Esophagus muscularis mucosa (tissue), 4 donors: ENCODE results near the gene TPK1. TPM values are rescaled to one million over a fixed set of nuclear protein-coding genes. Genes with fewer than 3 reads are reported as not detected.

Experiments
- DNase-seq: peaks from one replicate; pipeline ENCODE4 v3.0.0-alpha.2; 2017; ENCODE audit errors: extremely low spot score
- H3K27ac ChIP-seq, 4 donors: fragments of 200-600 bp; sonication (generic); replicated peaks in 1 of 4; 1 replicate in 3 of 4; 2 replicates in 1 of 4; pipeline ENCODE4 v1.5.1; 2016 to 2019; ENCODE audit warnings: mild to moderate bottlenecking in 1 of 4
- H3K27me3 ChIP-seq, 4 donors: fragments of 200-600 bp; sonication (generic); one replicate each; pipeline versions ENCODE4 v1.5.1 to v1.6.0; 2016 to 2019
- H3K36me3 ChIP-seq, 4 donors: fragments of 200-600 bp; sonication (generic); one replicate each; pipeline ENCODE4 v1.5.1; 2016 to 2019
- H3K4me1 ChIP-seq, 4 donors: fragments of 200-600 bp; sonication (generic); one replicate each; pipeline ENCODE4 v1.5.1; 2016 to 2019
- H3K4me3 ChIP-seq, 4 donors: fragments of 200-600 bp; sonication (generic); 1 replicate in 2 of 4; 2 replicates in 2 of 4; pipeline ENCODE4 v1.5.1; 2016 to 2019; ENCODE audit warnings: mild to moderate bottlenecking in 4 of 4, moderate library complexity in 1 of 4
- H3K9me3 ChIP-seq, 4 donors: fragments of 200-600 bp; sonication (generic); 1 replicate in 3 of 4; 2 replicates in 1 of 4; pipeline ENCODE4 v1.5.1; 2016 to 2019
- CTCF ChIP-seq, 3 experiments: fragments of 200-600 bp in 2 of 3; fragments of 450-650 bp in 1 of 3; sonication (generic) in 2 of 3; IDR thresholded peaks; one replicate each; pipeline ENCODE4 v1.5.1; 2017 to 2019; ENCODE audit warnings: antibody characterized with exemption in 3 of 3, mild to moderate bottlenecking in 2 of 3, moderate library complexity in 1 of 3
- EP300 ChIP-seq: sonication (generic); formaldehyde crosslinking; IDR thresholded peaks from one replicate; pipeline ENCODE4 v1.6.1; 2017; ENCODE audit warnings: antibody characterized with exemption
- POLR2A ChIP-seq: fragments of 450-650 bp; IDR thresholded peaks from one replicate; pipeline ENCODE4 v1.6.1; 2017; ENCODE audit warnings: antibody characterized with exemption, moderate library complexity, mild to moderate bottlenecking, low read depth
- POLR2AphosphoS5 ChIP-seq, 2 donors: sonication (generic); formaldehyde crosslinking; IDR thresholded peaks; one replicate each; pipeline ENCODE4 v1.6.1; 2017; ENCODE audit warnings: antibody characterized with exemption in 2 of 2
- WGBS: methylation state at CpG from one replicate; pipeline ENCODE4 v1.1.5; 2018; 5-methylcytosine and 5-hydroxymethylcytosine counted together
- intact Hi-C: fragments of 100-400 bp; cut with DNase I; formaldehyde crosslinking; loops from one replicate; pipeline ENCODE4 v1.15.1; 2023
- total RNA-seq, 4 donors: library from RNA; depleted of rRNA; stranded (reverse); fragments of >200 nt; gene quantifications; one replicate each; pipeline versions ENCODE4 v1.1.0 to v1.2.1, GENCODE V29; 2016

Gene TPK1
- total RNA-seq, 4 donors from 2014 or later, result 2.7 to 4.3 (median 3.4) TPM

GRCh38 chr7:144510621-144511020, 325.2 kb downstream of the TPK1 start:
- H3K27me3 ChIP-seq, result no peaks in the 10 kb centered on the region
- H3K36me3 ChIP-seq, result no peaks in the 10 kb centered on the region
- WGBS, result 86% methylated on average over 6 of the region's 6 CpGs
- intact Hi-C loops, result no loop called here
- H3K4me1 ChIP-seq, result no peaks in the 10 kb centered on the region
- no peak overlapping the region for H3K4me3 ChIP-seq
- no peak for DNase-seq
- H3K9me3 ChIP-seq, result peaks cover 0 to 6% (median 4%) of the 10 kb centered on the region in 4 donors
- H3K27ac ChIP-seq, result no peak overlapping the region
- no peak for TF ChIP-seq POLR2A
- TF ChIP-seq EP300, result no peak
- TF ChIP-seq POLR2AphosphoS5 (IDR thresholded peaks at IDR 0.05), result no peak

- no peak overlapping the region for H3K4me3 ChIP-seq
- no peaks in the 10 kb centered on the region for H3K27me3 ChIP-seq
- intact Hi-C loops, result no loop called here
- H3K9me3 ChIP-seq, result peaks cover 0 to 10% (median 6%) of the 10 kb centered on the region in 4 donors
- 58% methylated on average over 4 of the region's 4 CpGs for WGBS
- no peak for DNase-seq
- H3K27ac ChIP-seq, result no peak overlapping the region
- H3K4me1 ChIP-seq, result no peaks in the 10 kb centered on the region
- TF ChIP-seq POLR2AphosphoS5 (IDR thresholded peaks at IDR 0.05) (no peak), POLR2A (no peak), CTCF (IDR thresholded peaks at IDR 0.05) (no peak), EP300 (no peak)
- H3K36me3 ChIP-seq, result no peaks in the 10 kb centered on the region
These were observed 327.2 kb downstream of the TPK1 start for GRCh38 chr7:144508702-144509101.

- no peak overlapping the region for H3K4me3 ChIP-seq
- DNase-seq, result no peak
- no peaks in the 10 kb centered on the region for H3K4me1 ChIP-seq
- H3K36me3 ChIP-seq, result no peaks in the 10 kb centered on the region
- H3K27me3 ChIP-seq, result no peaks in the 10 kb centered on the region
- WGBS, result 88% methylated on average over 6 of the region's 6 CpGs
- no peak overlapping the region for H3K27ac ChIP-seq
- TF ChIP-seq POLR2A (no peak), POLR2AphosphoS5 (IDR thresholded peaks at IDR 0.05) (no peak), EP300 (no peak), CTCF (IDR thresholded peaks at IDR 0.05) (no peak)
- intact Hi-C loops, result no loop called here
- peaks cover 0 to 10% (median 6%) of the 10 kb centered on the region in 4 donors for H3K9me3 ChIP-seq
These were observed 332.6 kb downstream of the TPK1 start for GRCh38 chr7:144503215-144503614.

GRCh38 chr7:144500225-144500624, 335.6 kb downstream of the TPK1 start:
- intact Hi-C loops, result no loop called here
- no peaks in the 10 kb centered on the region for H3K36me3 ChIP-seq
- TF ChIP-seq EP300 (no peak), POLR2A (no peak), CTCF (IDR thresholded peaks at IDR 0.05) (no peak), POLR2AphosphoS5 (IDR thresholded peaks at IDR 0.05) (no peak)
- H3K4me3 ChIP-seq, result no peak overlapping the region
- H3K9me3 ChIP-seq, result peaks cover 0 to under 1% (median 0%) of the 10 kb centered on the region in 4 donors
- H3K27me3 ChIP-seq, result no peaks in the 10 kb centered on the region
- H3K4me1 ChIP-seq, result no peaks in the 10 kb centered on the region
- WGBS, result 84% methylated on average over 5 of the region's 5 CpGs
- no peak overlapping the region for H3K27ac ChIP-seq
- no peak for DNase-seq

GRCh38 chr7:144497282-144497681, 338.6 kb downstream of the TPK1 start:
- no peaks in the 10 kb centered on the region for H3K36me3 ChIP-seq
- TF ChIP-seq POLR2A (no peak), POLR2AphosphoS5 (IDR thresholded peaks at IDR 0.05) (no peak), EP300 (no peak), CTCF (IDR thresholded peaks at IDR 0.05) (no peak)
- DNase-seq, result no peak
- intact Hi-C loops, result no loop called here
- H3K9me3 ChIP-seq, result peaks cover 0 to 8% (median 2%) of the 10 kb centered on the region in 4 donors
- no peaks in the 10 kb centered on the region for H3K4me1 ChIP-seq
- no peak overlapping the region for H3K4me3 ChIP-seq
- H3K27me3 ChIP-seq, result no peaks in the 10 kb centered on the region
- WGBS, result 56% methylated on average over 1 of the region's 1 CpG
- no peak overlapping the region for H3K27ac ChIP-seq
